Measurements from ENCODE around the gene KIF1A.

KIF1A gene

GRCh38 chr2:240798327-240798905 lies 21.6 kb downstream of the KIF1A start:
- FAIRE-seq, result no peak

- FAIRE-seq, result no peak
Measured at GRCh38 chr2:240797914-240798313, 22.1 kb downstream of the KIF1A start.

GRCh38 chr2:240797500-240797895 lies 22.5 kb downstream of the KIF1A start:
- no peak for FAIRE-seq

GRCh38 chr2:240796543-240797499 lies 23.2 kb downstream of the KIF1A start:
- no peak for FAIRE-seq

- no peak for FAIRE-seq
Measured at GRCh38 chr2:240795916-240796510, 24.0 kb downstream of the KIF1A start.

GRCh38 chr2:240795454-240795853 lies 24.6 kb downstream of the KIF1A start:
- no peak for FAIRE-seq

- no peak for FAIRE-seq
Measured at GRCh38 chr2:240794178-240794721, 25.8 kb downstream of the KIF1A start.

GRCh38 chr2:240793313-240794177 lies 26.5 kb downstream of the KIF1A start:
- FAIRE-seq, result no peak

- FAIRE-seq, result no peak
Measured at GRCh38 chr2:240792629-240793312, 27.2 kb downstream of the KIF1A start.

- FAIRE-seq, result no peak
Measured at GRCh38 chr2:240791821-240792628, 28.0 kb downstream of the KIF1A start.

GRCh38 chr2:240791221-240791800 lies 28.7 kb downstream of the KIF1A start:
- no peak for FAIRE-seq

- no peak for FAIRE-seq
Measured at GRCh38 chr2:240790370-240791220, 29.4 kb downstream of the KIF1A start.

- FAIRE-seq, result no peak
Measured at GRCh38 chr2:240789501-240790369, 30.3 kb downstream of the KIF1A start.

GRCh38 chr2:240789051-240789453 lies 31.0 kb downstream of the KIF1A start:
- no peak for FAIRE-seq

- FAIRE-seq, result no peak
Measured at GRCh38 chr2:240788482-240788881, 31.5 kb downstream of the KIF1A start.

- FAIRE-seq, result no peak
Measured at GRCh38 chr2:240787521-240788472, 32.2 kb downstream of the KIF1A start.

GRCh38 chr2:240786871-240787311 lies 33.1 kb downstream of the KIF1A start:
- no peak for FAIRE-seq
